NCI-H1694 (cell line): Measurements from ENCODE around the gene CCDC167.

Experiments used
- DNase-seq: peaks from one replicate; lab custom pipeline; 2025; lab: John Stamatoyannopoulos, UW

The CCDC167 gene

DNA sequence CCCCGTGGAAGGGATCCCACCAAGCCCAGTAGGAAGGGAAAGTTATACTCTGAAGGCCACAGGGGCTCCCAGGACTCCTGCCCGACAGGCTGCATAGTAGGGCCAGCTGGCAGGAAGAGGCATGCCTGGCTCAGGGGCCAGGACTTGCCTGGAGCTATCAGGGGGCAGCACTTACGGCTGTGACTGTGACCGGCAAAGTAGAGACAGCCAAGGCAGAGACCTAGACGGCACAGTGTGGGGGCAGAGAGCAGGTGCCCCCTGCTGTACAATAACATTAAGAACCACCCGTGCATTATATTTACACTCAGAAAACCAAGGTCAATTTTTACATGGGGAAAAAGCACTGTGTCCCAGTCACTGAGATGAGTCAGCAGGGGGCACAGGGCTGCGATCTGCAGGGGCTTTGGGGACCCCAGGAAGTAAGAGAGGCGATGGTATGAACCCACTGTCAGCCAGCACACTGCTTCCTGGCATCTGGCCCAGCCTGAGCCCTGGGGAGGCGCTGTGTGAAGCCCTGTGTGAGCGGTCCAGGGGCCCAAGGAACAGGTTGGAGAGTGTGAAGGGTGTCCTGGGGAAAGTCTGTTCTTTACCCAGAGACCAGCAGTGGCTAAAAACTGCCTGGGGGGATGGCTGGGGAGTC is 9.9 kb downstream of the CCDC167 start:
- no peak for DNase-seq

- no peak for DNase-seq
These were observed 11.2 kb downstream of the CCDC167 start for GRCh38 chr6:37488476-37488875.

DNA sequence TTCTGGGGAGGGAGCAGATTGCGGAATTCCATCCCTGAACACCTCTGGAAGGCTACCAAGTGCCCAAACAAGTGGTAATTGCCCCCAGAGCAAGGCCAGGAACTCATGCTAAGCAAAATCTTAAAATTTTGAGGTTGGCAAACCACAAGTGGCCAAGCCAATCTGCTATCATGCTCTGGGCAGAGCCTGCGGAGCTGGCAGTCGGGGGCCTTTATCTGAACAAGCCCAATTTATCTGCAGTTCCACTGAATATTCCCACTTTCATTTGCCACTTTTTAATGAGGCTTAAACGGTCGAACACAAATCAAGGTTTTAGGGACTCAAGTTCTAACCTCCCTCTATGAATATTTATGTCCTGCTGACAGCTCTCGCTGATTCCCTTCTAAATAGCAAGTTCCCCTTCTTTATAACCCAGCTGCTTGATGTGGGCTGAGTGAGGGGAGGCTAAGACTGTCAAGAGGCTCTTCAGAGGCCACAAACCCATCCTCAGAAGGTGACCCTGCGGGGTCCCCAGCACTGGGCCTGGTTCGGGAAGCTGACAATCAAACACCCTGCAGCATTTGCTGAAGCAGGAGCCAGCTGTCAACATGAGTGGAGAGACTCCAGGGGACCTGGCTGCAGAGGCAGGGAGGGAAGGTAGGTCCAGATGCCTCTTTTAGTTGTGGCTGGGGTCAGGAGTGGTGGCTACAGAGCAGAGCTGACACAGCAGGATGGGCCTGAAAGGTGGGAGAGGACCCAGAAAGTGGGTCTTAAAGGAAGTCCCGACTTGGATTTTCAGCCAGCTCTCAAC is 11.9 kb downstream of the CCDC167 start:
- no peak for DNase-seq

- no peak for DNase-seq
These were observed 13.4 kb downstream of the CCDC167 start for GRCh38 chr6:37486121-37486839.

- peak; percentile 37 for DNase-seq
These were observed 14.4 kb downstream of the CCDC167 start for GRCh38 chr6:37485291-37485702.

- DNase-seq = no peak
These were observed 14.9 kb downstream of the CCDC167 start for GRCh38 chr6:37484786-37485170.

DNA sequence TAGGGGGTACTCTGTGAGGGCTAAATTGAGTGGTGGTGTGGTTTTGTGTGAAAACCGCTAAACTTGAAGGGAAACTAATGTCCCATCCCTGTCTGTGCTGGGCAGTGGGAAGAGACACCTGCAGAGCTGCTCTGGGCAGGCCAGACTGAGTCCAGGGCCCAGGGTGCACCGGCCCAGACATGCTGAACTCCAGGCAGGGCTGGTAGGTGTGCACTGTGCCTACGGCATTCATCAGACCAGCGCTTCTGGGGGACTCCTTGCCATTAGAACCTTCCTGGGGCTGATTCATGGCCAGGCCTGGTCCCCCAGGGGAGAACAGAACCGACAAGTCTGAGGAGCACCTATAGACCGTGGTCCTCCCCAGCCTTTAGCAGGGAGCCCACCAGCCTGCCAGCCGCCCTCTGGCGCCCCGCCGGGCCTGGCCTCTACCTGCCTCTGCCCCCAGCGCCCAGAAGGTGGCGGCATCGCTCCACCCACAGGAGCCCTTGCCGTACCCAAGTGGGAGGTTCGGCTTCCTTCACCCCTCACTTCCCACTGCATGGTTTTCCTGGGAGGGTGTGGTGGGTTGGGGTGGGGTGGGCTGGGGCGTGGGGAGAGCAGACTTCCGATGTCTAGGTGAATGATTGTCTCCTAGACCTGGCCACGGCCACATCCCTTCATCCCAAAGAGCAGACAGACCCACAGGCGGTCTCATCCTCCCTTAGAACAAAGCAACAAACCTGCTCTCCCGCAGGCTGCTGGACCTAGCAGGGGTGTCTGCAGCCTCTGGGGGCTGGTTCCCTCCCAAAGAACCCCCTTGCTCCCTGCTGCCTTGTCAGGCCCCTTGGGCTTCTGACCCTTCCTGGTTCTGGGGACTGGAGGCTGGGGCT is 15.5 kb downstream of the CCDC167 start:
- peak; percentile 57 for DNase-seq

- DNase-seq = no peak
These were observed 16.3 kb downstream of the CCDC167 start for GRCh38 chr6:37483252-37483901.

DNA sequence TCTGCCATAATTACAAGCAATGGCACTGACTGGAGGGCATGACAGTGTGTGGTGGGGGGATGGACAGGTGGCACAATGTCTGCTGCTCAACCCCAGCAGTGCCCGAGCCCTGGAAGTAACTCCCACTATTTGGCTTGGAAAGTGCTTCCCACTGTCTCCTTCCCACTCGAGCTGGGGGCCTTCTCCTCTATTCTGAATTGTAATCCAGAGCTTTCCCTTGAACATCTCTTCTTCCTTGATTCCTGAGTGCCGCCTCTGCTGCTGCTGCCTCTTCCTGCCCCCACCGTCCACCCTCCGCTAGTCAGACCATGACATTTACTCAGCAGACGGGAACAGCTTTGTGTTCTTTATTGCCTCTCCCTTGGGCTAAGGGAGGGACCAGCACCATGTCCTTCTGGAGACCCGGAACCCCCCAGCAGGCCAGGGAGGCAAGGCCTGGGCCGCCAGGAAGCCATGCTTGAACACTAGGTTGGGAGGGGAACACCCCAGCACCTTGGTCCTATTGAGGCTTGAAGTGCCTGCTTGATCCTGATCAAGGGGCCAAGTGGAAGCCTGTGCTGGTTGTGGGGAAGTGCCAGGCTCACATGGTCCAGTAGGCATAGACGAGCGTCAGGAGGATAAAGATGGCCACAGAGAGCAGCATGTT is 17.0 kb downstream of the CCDC167 start:
- DNase-seq = no peak

DNA sequence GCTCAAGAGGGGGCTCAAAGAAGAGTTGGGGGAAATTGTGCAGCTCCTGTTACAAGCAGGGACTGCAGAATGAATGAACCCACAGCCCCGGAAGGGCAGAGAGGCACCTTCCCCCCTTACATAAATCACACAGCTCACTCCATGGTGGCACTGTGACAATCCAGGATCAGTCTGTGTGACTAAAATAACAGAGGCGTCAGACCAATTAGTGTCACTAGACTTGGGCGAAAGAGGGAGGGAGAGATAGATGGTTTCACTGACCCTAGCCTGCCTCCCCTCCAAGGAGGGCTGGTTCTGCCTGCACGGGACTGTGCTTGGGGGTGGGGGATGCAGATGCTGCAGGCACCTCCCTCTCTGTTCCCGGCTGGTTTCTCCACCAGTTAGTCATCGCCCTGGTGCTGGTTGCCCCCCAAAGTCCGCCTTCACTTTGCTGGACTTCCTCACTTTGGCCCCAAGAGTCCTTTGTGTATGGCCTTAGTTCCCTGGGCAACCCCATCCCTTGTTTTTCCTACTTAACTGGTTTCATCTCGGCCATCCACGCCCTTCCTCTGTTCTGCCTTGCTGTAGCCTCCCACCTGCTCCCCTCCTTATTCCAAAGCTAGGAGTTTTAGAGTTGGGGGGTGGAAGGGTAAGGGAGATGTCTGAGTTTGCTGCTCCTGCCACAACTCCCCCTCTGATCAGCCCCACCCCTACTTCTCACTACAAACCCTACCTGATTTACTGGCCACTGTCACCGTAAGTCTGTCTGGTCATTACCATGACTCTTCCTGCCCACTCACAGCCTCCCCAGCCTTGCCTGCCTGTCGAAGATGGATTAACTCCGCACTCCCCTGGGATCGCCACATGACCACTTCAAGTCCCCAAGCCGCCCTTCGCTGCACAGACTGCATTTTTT is 17.7 kb downstream of the CCDC167 start:
- DNase-seq = no peak

- DNase-seq = no peak
These were observed 18.6 kb downstream of the CCDC167 start for GRCh38 chr6:37480951-37481534.

- no peak for DNase-seq
These were observed 19.5 kb downstream of the CCDC167 start for GRCh38 chr6:37480118-37480736.

- no peak for DNase-seq
These were observed 20.3 kb downstream of the CCDC167 start for GRCh38 chr6:37479266-37479854.

GRCh38 chr6:37478827-37479226 is 20.9 kb downstream of the CCDC167 start:
- no peak for DNase-seq

- no peak for DNase-seq
These were observed 21.8 kb downstream of the CCDC167 start for GRCh38 chr6:37477656-37478435.

DNA sequence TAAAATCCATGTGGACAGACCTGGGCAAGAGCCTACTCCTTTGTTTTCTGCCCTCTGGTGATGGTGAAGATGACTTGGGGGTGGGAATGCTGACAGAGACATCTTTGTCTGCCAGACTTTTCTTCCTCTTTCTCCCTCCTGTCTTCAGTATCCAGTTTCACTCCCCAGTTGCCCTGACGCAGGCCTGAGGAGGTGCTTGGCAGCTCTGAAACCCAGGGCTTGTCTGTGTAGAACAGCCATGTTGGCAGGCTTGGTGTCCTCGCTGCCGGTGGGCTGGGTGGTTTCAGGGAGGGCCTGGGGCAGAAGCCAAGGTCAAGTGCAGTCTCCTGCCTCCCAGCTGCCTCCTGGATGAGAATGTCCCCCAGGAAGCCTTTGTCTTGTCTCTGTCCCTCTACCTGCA is 22.5 kb downstream of the CCDC167 start:
- DNase-seq = no peak

DNA sequence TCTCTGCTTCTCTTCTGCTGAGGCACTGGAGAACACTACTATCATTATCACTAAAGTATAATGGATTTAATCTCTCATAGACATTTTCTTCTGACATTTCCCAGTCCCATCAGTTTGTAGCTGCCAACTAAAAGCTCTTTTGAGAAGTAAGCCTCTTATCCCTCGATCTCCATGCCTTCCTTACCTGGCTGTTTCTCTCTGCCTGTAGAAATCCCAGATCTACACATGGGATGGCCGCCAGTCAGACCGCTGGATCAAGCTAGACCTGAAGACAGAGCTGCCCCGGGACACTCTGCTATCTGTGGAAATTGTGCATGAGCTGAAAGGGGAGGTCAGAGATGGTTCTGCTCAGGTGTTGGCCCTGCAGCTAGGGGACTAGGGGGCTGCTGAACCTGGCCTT is 25.4 kb downstream of the CCDC167 start:
- DNase-seq = no peak
